Loucy (cell line): Measurements from ENCODE around the gene AP2B1.

Experiments
- EZH2phosphoT487 ChIP-seq: fragments of 200-600 bp; IDR thresholded peaks from 2 replicates; pipeline ENCODE4 v1.6.1; 2018; ENCODE audit warnings: antibody characterized with exemption, mild to moderate bottlenecking, moderate library complexity, borderline replicate concordance
- TF ChIP-seq, protein P1 (sequence below): fragments of 200-600 bp; sonication (generic); conservative IDR thresholded peaks from 2 replicates; pipeline ENCODE4 v1.5.1; 2014; ENCODE audit warnings: mild to moderate bottlenecking, antibody characterized with exemption, low read length

DNA sequence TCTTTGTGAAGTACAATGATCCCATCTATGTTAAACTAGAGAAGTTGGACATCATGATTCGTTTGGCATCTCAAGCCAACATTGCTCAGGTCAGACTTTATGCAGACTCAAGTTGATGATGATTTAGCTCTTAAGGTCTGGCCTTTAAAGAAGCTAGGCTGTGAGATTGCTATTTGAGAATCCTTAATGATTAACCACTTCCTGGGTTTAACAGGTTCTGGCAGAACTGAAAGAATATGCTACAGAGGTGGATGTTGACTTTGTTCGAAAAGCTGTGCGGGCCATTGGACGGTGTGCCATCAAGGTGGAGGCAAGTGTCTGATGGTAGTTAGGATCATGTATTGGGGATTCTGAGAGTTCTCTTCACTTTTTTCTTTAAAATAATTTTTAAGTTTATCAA lies 40.3 kb downstream of the AP2B1 start:
- TF ChIP-seq, protein P1, sequence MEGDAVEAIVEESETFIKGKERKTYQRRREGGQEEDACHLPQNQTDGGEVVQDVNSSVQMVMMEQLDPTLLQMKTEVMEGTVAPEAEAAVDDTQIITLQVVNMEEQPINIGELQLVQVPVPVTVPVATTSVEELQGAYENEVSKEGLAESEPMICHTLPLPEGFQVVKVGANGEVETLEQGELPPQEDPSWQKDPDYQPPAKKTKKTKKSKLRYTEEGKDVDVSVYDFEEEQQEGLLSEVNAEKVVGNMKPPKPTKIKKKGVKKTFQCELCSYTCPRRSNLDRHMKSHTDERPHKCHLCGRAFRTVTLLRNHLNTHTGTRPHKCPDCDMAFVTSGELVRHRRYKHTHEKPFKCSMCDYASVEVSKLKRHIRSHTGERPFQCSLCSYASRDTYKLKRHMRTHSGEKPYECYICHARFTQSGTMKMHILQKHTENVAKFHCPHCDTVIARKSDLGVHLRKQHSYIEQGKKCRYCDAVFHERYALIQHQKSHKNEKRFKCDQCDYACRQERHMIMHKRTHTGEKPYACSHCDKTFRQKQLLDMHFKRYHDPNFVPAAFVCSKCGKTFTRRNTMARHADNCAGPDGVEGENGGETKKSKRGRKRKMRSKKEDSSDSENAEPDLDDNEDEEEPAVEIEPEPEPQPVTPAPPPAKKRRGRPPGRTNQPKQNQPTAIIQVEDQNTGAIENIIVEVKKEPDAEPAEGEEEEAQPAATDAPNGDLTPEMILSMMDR: no peak
- TF ChIP-seq EZH2phosphoT487: no peak
